Osteocyte (in vitro differentiated cells): ENCODE results near the gene PLA2G2A. TPM values are rescaled to one million over a fixed set of nuclear protein-coding genes. Genes with fewer than 3 reads are reported as not detected.
A peak's percentile ranks its signal among the peaks of the same experiment; 100 is the strongest.

Experiments
- DNase-seq: peaks from one replicate; pipeline ENCODE4 v3.0.0; 2021; ENCODE audit warnings: mixed read lengths; ENCODE audit not compliant: unreplicated experiment; ENCODE audit errors: extremely low spot score
- H3K27ac Mint-ChIP-seq: one replicate; pipeline ENCODE4 v1.8.0; 2021; ENCODE audit warnings: mild to moderate bottlenecking, mixed read lengths; ENCODE audit not compliant: unreplicated experiment
- H3K27me3 Mint-ChIP-seq: one replicate; pipeline ENCODE4 v1.8.0; 2021; ENCODE audit warnings: mixed read lengths; ENCODE audit not compliant: unreplicated experiment
- H3K36me3 Mint-ChIP-seq: one replicate; pipeline ENCODE4 v1.8.0; 2021; ENCODE audit warnings: mixed read lengths; ENCODE audit not compliant: unreplicated experiment
- H3K4me1 Mint-ChIP-seq: one replicate; pipeline ENCODE4 v1.8.0; 2021; ENCODE audit warnings: mixed read lengths; ENCODE audit not compliant: unreplicated experiment
- H3K4me3 Mint-ChIP-seq: one replicate; pipeline ENCODE4 v1.8.0; 2021; ENCODE audit warnings: mild to moderate bottlenecking, moderate library complexity, mixed read lengths; ENCODE audit not compliant: unreplicated experiment
- H3K9me3 Mint-ChIP-seq: one replicate; pipeline ENCODE4 v1.8.0; 2021; ENCODE audit warnings: mixed read lengths; ENCODE audit not compliant: unreplicated experiment
- CTCF ChIP-seq: fragments of 200-600 bp; sonication (generic); IDR thresholded peaks from 2 replicates; pipeline ENCODE4 v1.5.0; 2021; ENCODE audit warnings: antibody characterized with exemption, mild to moderate bottlenecking, moderate library complexity
- total RNA-seq: library from RNA; stranded (reverse); gene quantifications from 2 replicates; pipeline ENCODE4 v1.2.1, GENCODE V29; 2021

The PLA2G2A gene
- total RNA-seq, 1 donor from 2014 or later, result not detected

DNA sequence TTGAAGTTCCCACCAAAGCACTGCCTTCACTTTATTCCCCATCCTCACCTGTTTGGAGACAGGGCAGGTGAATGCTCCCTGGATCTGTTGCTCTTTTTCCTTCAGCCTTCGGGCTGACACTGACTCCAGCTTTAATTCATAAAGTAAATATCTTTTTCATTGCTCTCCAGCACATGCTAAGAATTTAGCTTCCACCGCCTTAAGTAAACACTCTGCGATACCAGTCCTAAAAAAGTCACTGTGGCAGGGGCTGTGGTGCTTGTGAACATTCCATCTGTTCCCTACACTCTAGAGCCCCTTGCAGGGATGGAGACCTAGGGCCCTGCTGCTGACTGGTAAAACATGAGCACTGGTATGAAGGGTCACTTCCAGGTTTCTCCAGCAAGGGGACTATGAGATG lies 896 bp upstream of the PLA2G2A start:
- no peak overlapping the region for H3K4me3 Mint-ChIP-seq
- no peaks in the 10 kb centered on the region for H3K36me3 Mint-ChIP-seq
- H3K9me3 Mint-ChIP-seq, result no peaks in the 10 kb centered on the region
- H3K27me3 Mint-ChIP-seq, result peaks cover 20% of the 10 kb centered on the region
- no peak for TF ChIP-seq CTCF
- no peaks in the 10 kb centered on the region for H3K4me1 Mint-ChIP-seq
- no peak overlapping the region for H3K27ac Mint-ChIP-seq
- DNase-seq, result no peak

GRCh38 chr1:19978143-19978542 lies 1.3 kb downstream of the PLA2G2A start:
- H3K27me3 Mint-ChIP-seq, result peaks cover 20% of the 10 kb centered on the region
- no peaks in the 10 kb centered on the region for H3K4me1 Mint-ChIP-seq

GRCh38 chr1:19976317-19977003 lies 3.0 kb downstream of the PLA2G2A start:
- no peaks in the 10 kb centered on the region for H3K9me3 Mint-ChIP-seq
- H3K4me3 Mint-ChIP-seq, result no peak overlapping the region
- no peaks in the 10 kb centered on the region for H3K4me1 Mint-ChIP-seq
- TF ChIP-seq CTCF, result no peak
- H3K27me3 Mint-ChIP-seq, result peaks cover 12% of the 10 kb centered on the region
- DNase-seq, result no peak
- H3K27ac Mint-ChIP-seq, result no peak overlapping the region
- H3K36me3 Mint-ChIP-seq, result no peaks in the 10 kb centered on the region

More at GRCh38 chr1:19978143-19978542, 1.3 kb downstream of the PLA2G2A start:
- Mint-ChIP-seq H3K9me3 (no peaks in the 10 kb centered on the region), H3K27ac (no peak overlapping the region), H3K36me3 (no peaks in the 10 kb centered on the region), H3K4me3 (no peak overlapping the region)
- no peak for TF ChIP-seq CTCF
- DNase-seq, result no peak

GRCh38 chr1:19975423-19976193 lies 3.8 kb downstream of the PLA2G2A start:
- Mint-ChIP-seq H3K9me3 (no peaks in the 10 kb centered on the region), H3K4me3 (no peak overlapping the region), H3K36me3 (no peaks in the 10 kb centered on the region), H3K4me1 (no peaks in the 10 kb centered on the region), H3K27me3 (peaks cover 6% of the 10 kb centered on the region), H3K27ac (no peak overlapping the region)
- peak; percentile 70 for DNase-seq
- TF ChIP-seq CTCF, result no peak

DNA sequence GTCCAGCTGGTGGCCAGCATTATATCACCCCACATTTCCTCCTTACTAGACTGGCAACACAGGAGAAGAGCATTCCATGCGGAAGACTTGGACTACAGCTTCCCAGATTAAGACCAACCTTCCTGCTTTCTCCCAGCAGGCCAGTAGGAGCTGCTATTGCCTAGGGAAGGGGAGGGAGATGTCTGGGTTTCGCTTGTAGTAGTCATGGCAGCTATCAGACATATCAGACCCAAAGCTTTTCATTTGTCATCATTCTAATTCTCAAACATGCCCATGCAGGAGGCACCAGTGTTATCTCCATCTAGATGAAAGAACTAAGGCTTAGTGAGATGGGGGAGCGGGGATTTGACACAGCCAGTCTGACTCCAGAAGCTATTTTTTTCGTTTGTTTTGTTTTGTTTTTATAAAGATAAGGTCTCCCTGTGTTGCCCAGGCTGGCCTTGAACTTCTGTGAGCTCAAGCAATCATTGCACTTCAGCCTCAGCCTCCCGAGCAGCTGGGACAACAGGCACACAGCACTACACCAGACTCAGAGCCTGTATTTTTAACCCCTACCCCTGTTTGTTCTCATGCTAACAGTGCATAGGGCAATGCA lies 4.5 kb downstream of the PLA2G2A start:
- no peak overlapping the region for H3K27ac Mint-ChIP-seq
- no peaks in the 10 kb centered on the region for H3K4me1 Mint-ChIP-seq
- H3K27me3 Mint-ChIP-seq, result peaks cover 6% of the 10 kb centered on the region
- no peaks in the 10 kb centered on the region for H3K36me3 Mint-ChIP-seq
- peak; percentile 46 for TF ChIP-seq CTCF
- no peak for DNase-seq
- H3K4me3 Mint-ChIP-seq, result no peak overlapping the region
- no peaks in the 10 kb centered on the region for H3K9me3 Mint-ChIP-seq
